Amniotic stem cell (primary cell): ENCODE data around the gene CD27.
"Not testable (repeated sequence)": the region's sequence is repeated elsewhere in the genome, so short reads cannot be mapped to it uniquely, and the experiment has no call there.

Experiments used
- DNase-seq: peaks from one replicate; lab custom pipeline; 2025; lab: John Stamatoyannopoulos, UW

CD27 gene

DNA sequence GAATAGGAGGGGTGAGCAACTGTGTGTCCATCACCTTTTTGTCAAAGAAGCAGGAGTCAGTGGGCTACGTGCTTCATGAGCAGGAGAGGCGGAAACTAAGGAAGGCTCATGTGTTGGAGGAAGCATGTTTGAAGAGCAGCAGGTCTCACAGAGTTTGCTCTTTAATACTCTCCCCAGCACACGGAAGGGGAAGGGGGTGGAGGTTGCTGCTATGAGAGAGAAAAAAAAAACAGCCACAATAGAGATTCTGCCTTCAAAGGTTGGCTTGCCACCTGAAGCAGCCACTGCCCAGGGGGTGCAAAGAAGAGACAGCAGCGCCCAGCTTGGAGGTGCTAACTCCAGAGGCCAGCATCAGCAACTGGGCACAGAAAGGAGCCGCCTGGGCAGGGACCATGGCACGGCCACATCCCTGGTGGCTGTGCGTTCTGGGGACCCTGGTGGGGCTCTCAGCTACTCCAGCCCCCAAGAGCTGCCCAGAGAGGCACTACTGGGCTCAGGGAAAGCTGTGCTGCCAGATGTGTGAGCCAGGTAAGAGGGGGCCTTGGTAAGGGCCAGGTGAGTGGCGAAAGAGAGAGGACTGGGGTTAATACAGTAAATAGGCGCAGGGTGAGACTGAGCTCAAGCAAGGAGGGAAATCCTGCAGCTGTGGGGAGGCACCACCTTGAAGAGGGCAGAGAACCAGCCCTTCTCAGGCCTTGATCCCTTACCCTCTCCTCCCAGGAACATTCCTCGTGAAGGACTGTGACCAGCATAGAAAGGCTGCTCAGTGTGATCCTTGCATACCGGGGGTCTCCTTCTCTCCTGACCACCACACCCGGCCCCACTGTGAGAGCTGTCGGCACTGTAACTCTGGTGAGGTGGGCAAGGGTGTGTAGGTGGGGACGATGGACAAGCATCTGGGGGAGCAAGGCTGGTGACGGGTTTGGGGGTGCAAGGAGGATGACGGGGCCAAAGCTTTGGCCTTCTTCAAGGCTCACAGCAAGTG, at the start of gene CD27:
TSS of gene CD27 (plus strand) at position 252 of the 985 bp plus-strand sequence. CDS start at position 393, 141 bp downstream.
- DNase-seq: no peak

DNA sequence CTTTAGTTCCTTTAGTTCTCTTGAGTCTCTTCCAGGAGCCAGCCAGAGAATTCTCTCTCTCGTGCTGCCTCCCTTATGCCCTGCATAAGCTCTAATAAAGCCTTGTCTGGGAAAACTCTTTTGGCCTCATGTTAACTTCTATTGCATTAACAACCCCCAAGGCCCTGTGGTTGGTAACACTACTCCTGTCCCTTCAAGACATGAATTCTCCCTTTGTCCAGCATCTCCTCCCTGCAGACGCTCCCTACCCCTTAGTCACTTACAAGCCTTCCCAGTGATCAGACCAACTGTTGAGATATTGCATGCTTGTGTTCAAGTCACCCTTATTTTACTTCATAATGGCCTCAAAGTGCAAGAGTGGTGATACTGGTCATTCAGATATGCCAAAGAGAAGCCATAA, 48.7 kb upstream of the CD27 start:
- DNase-seq: no peak

DNA sequence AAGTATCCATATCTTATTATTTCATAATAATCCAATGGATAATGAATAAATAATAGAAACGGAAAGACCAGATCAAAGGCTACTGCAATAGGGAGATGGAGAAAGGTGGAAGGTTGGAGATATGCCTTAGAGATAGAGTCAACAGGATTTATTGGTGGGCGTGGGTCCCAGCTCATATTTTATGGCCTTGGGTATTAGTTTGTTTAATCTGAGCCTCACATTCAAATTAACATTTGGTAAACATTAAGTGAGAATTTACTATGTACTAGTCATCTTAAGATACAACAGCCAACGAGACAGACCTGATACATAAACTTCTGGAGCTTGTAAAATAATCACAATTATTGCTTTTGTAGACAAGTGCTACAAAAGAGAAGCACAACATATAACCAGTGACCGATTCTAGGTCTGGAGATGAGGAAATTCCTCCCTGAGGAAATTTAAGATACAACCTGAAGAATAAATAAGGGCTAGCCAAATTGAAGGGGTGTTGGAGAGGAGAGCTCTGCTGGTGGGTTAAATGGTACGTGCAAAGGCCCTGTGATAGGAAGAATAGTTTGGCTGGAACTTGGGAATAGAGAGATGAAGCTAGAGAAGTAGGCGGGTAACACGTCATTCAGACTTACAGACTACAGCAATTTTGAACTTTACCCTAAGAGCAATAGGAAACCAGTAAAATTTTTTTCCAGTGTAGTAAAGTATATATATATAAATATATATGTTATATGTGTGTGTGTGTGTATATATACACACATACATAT, 44.7 kb upstream of the CD27 start:
- no peak for DNase-seq

DNA sequence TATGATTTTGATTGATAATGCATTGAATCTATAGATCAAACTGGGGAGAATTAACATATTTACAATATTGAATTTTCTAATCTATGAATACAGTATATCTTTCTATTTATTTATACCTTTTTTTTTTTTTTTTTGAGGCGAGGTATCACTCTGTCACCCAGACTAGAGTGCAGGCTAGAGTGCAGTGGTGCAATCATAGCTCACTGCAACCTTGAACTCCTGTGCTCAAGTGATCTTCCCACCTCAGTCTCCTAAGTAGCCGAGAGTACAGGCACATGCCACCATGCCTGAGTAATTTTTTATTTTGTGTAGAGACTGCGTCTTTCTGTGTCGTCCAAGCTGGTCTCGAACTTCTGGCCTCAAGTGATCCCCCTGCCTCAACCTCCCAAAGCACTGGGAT, 40.4 kb upstream of the CD27 start:
- DNase-seq: no peak

DNA sequence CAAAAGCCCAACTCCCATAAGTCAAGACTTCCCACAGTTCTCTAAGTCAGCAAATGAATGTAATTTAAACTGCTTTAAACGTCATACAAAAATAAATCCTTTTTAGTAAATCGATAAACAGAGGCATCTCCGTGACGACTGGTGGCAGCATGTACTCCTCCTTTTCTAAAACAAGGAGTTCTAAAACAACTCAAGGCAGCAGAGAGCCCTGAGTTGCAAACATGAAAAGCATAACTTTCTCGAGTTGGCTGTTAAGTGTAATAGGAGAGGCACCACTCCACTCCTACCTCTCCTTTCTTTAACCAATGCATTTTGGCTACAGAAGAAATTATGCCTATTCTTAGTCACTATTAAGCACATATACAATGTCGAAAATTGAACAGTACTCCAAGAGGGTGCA, 38.8 kb upstream of the CD27 start:
- no peak for DNase-seq

DNA sequence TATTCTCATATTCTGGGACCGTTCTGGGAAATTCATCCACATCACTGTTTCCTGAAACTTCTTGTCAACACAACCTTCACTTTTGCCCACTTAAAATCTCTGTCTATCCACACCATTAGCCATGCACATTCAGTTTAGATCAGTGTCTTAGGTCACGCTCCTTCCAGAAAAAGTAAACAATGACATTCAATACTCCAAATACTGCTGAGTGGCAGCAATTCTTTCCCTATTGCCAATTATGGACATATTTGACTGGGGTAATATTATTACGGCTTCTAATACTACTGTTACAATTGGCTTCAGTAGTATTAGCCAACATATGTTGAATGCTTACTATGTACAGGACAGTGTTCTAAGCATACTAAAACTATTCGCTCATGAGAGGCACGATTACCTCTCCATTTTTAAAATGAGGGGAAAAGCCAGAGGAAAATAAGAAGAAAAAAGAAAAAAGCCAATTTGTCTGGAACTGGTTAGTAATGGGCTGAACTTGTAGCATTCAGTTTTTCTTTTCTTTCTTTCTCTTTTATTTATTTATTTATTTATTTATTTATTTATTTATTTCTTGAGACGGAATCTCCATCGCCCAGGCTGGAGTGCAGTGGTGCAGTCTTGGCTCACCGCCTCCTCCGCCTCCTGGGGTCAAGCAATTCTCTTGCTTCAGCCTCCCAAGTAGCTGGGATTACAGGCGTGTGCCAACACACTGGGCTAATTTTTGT, 37.4 kb upstream of the CD27 start:
- DNase-seq: no peak

DNA sequence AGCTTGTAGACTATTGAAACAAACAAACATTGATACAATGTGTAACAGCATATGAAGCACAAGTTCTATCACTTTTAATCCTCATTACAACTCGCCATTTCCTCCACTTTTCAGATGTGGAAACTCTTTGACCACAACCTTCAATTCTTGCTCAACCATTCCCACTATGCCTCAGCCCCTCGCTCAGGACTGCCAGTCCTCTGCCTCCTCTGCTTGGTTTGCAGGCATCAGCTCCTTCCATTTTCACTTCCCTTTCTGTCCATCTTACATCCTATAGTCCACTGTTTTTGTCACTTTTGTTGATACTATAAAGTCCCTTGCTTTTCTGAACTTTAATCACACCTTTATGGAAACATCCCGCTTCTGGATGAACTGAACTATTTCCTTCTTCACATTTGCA, 28.2 kb upstream of the CD27 start:
- DNase-seq: no peak

DNA sequence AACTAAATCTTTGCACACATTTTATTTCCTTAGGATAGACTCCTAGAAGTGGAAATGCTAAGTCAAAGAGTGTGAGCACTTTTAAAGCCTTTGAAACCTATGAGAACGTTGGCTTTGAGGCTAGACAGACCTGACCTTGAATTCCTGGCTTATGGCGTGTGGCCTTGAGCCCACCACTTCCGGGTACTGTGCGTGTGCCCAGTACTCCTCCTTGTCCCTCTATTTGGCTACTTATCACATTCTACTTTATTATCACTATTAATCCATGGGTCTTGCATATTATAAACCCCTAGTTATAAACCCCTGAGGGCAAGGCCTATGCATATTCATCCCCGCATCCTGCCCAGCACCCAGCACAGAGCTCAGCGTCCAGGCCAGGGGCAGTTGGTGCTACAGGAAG, 26.0 kb upstream of the CD27 start:
- no peak for DNase-seq

DNA sequence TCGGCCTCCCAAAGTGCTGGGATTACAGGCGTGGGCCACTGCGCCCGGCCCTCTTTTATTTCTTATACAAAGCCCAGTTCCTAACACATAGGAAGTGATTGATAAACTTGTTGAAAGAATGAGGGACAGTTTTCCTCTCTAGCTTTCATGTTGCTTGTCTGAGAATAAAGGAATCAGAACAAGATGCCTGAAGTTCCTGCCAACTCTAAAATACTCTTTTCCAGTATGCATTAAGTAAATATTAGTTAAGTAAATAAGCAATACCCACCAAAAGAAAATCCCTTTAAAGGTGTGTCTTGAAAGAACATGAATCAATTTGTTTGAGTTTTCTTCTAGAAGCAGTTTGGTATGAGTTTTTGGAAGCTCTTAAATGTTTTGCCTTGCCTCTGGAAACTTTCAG, 24.4 kb upstream of the CD27 start:
- no peak for DNase-seq

DNA sequence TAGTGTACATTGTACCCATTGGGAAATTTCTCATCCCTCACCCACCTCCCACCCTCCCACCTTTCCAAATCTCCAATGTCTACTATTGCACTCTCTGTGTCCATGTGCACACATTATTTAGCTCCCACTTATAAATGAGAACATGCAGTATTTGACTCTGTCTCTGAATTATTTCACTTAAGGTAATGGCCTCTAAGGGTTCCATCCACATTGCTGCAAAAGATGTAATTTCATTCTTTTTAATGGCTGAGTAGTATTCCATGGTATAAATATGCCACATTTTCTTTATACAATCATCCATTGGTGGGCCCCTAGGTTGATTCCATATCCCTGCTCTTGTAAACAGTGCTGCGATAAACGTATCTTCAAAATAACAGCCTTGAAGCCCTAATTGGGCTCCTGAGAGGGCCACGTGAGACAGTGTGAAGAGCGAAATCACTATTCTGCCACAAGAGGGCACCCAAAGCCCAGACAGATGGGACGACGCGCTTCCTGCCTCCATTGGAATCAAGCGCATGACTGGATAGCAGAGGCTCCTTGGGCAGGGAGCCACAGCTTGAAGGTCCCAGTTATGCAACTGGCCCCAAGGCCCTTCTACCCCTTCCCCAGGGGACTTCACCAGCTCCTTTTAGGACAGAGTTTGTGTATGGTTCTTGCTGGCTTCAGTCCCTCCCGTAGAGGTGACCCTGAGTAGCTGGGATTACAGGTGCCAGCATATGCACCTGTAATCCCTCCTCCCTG, 21.3 kb upstream of the CD27 start:
- DNase-seq: peak; percentile 92

DNA sequence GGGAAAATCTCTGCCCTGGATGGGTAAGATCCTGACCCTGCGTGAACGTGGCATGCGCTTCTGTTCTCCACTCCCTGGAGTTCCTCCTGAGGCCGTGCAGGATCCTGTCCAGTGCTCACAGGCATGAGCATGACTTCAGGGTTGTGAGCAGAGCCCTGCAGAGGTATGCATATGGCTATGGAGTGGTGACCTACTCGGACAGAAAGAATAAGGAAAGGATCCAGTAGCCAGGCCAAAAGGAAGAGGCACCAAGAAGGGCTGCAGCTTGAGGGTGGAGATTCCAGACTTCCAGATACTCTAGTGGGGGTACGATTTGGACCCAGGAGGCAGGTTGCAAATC, 20.8 kb upstream of the CD27 start:
- no peak for DNase-seq

DNA sequence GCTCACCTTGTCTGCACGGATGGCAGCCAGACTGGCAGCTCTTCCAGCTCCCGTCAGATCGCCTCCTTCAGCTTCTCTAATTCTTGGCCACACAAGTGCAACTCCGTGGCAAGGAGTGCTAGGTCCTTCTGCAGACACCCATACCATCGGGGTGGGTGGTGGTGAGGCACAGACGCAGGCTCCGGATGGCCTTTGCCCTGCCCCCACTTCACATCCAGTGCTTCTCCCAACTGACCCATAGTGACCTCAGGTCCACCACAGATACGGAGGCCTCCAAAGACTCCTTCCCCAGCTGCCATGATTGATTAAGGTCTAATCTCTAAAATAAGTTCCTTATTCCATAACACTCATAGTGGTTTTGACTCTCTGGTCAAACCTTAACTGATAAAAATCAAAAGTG, 19.9 kb upstream of the CD27 start:
- no peak for DNase-seq

DNA sequence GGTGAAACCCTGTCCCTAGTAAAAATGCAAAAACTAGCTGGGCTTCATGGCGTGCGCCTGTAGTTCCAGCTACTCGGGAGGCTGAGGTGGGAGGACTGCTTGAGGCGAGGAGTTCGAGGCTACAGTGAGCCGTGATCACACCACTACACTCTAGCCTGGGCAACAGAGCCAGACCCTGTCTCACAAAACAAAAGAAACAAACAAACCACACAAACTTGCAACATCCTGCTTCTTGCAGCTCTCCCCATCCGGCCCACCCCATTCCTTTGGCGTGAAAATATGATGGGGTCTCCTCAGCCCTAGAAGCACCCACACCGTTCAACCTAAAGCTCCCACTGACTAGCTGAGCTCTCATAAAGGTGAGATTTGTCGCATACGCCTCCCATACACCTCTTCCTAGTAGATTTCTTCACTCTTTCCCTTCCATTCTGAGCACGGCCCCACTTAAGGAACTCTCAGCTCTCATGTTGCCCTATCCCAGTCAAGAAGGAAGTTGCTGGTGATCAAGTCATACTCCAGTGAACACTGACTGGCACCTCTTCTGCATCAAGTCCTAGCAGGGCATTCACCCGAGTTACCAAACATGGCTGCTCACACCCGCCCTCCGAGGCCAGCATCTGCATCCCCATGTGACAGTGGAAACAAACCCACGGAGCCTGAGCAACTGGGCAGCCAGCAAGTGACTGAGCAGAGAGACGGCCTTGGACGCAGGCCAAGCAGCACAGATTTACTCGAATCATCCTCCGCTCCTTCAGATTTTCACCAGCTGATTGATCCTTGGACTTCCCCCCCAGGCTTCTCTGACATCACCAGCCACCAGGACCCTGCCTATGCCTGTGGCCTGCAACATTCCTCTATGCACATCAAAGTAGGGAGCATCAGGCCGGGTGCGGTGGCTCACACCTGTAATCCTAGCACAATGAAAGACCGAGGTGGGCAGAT, 18.9 kb upstream of the CD27 start:
- no peak for DNase-seq

DNA sequence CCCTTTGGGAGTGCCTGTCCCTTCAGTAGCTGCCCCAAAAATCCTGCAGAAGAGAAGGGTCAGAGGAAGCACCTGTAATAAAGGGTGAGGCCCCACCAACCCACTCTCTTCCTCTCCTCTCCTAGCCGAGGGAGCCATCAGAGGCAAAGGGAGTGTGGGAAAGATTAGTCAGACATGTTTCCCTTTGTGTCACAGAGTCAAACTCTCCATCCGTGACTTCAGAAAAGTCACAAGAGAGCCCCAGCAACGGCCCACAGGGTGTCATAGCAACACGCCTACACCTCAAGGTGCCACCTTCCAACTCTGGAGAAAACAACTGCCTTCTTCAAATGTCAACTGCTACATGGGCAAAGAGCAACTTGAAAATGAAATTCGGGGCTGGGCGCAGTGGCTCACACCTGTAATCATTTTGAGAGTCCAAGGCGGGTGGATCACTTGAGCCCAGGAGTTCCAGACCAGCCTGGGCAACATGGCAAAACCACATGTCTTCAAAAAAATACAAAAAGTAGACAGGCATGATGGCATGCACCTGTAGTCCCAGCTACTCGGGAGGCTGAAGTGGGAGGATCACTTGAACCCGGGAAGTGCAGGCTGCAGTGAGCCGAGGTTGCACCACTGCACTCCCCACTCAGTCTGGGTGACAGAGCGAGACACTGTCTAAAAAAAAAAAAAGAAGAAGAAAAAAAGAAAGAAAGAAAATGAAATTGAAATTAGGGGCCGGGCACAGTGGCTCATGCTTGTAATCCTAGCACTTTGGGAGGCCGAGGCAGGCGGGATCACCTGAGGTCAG, 17.7 kb upstream of the CD27 start:
- DNase-seq: no peak

DNA sequence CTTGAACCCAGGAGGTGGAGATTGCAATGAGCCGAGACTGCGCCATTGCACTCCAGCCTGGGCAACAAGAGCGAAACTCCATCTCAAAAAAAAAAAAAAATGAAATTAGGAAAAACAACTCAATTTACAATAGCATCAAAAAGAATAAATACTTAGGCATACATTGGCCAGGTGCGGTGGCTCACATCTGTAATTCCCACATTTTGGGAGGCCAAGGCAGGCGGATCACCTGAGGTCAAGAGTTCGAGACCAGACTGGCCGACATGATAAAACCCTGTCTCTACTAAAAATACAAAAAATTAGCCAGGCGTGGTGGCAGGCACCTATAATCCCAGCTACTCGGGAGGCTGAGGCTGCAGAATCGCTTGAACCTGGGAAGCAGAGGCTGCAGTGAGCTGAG, 17.0 kb upstream of the CD27 start:
- not testable (repeated sequence) for DNase-seq

DNA sequence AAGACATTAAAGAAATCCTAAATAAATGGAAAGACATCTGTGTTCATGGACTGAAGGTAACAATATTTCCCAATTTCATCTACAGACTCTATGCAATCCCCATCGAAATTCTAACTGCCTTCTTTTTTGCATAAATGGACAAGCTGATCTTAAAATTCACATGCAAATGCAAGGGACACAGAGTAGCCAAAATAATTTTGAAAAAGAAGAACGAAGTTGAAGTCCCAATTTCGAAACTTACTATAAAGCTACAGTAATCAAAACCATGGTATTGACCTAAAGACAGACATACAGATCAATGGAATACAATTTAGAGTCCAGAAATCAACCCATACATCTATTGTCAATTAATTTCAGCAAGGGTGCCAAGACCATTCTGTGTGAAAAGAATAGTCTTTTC, 16.4 kb upstream of the CD27 start:
- DNase-seq: no peak

DNA sequence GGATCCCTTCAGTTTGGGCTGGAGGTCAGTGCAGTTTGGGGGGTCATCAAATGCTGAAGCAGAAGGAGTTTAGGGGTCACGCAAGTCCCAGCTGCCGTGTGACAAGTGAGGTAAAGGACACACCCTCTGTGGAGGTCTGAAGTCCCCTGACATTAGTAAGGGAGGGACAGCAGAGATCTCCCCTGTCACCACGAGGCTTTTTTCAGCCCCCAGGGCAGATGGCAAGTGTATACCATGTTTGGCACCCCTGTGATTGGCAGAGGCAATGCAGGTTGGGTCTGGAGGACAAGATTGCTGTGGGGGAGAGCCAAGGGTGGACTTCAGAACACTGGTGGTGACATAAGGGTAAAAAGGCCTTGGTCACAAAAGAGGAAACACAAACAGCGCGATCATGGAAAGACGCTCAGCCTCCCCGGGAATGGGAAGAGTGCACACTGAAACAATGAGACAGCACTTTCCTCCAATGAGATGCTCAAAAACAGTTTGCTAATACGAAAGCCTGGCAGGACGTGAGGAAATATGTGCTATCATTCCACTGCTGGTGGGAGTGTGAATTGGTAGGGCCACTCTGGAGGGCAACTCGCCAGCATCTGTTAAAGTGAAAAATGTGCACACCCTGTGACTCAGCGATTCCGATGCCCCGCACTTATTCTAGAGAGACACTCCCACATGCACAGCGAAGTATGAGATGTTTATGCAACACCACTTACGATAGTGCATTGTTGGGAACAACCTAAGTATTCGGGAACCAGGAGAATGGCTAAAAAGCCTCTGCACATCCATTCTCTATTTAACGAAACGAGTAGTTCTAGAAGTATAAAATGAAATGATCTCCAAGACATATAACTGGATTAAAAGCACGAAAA, 14.4 kb upstream of the CD27 start:
- peak; percentile 62 for DNase-seq

DNA sequence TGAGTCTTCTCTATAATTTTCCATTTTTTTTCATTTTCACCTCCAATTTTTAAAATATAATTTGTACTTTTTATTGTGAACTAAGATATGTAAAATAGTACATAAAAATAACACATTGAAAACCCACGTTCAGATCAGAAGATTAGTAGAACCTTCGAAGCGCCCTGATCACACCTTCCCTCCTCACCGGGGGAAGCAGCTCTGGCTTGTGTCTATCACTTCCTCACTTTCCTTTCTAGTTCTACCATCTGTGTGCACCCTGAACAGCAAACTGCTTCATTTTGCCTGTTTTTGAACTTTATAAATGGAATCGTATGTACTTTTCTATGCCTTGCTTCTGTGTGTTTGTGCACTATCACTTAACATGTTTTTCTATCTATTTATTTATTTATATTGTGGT, 11.8 kb upstream of the CD27 start:
- DNase-seq: no peak
